ENCODE data around the gene CGREF1.
"Not testable (repeated sequence)": the region's sequence is repeated elsewhere in the genome, so short reads cannot be mapped to it uniquely, and the experiment has no call there.

The CGREF1 gene

GRCh38 chr2:27111392-27112078 lies 7.4 kb downstream of the CGREF1 start:
- DNase-seq (ENCODE audit: low read depth in 2 of 2) = not testable (repeated sequence)

GRCh38 chr2:27110603-27111352 lies 8.2 kb downstream of the CGREF1 start:
- DNase-seq (ENCODE audit: low read depth in 2 of 2) = not testable (repeated sequence)

GRCh38 chr2:27109083-27109482 lies 9.8 kb downstream of the CGREF1 start:
- no peak for DNase-seq (ENCODE audit: low read depth in 2 of 2)

DNA sequence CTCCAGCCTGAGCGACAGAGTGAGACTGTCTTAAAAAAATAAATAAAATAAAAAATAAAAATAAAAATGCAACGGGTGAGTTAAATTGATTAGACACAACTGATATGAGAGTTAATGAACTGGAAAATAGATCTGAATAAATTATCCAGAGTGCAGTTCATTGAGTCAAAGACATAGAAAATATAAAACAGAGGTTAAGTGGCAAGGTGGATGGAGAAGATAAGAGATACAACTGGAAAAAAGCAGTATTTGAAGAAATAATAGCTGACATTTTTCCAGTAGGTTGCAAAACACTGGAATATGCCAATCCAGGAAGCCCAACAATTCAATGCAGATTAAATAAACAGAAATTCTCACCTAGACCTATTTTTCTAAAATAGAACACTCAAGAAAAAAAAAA lies 10.7 kb downstream of the CGREF1 start:
- DNase-seq (ENCODE audit: low read depth in 2 of 2) = no peak

- DNase-seq (ENCODE audit: low read depth in 2 of 2) = no peak
Observed at GRCh38 chr2:27105981-27106380, 12.9 kb downstream of the CGREF1 start.

- DNase-seq (ENCODE audit: low read depth in 2 of 2) = no peak
Observed at GRCh38 chr2:27102329-27102728, 16.6 kb downstream of the CGREF1 start.

GRCh38 chr2:27100036-27100435 lies 18.9 kb downstream of the CGREF1 start:
- no peak for DNase-seq (ENCODE audit: low read depth in 2 of 2)

DNA sequence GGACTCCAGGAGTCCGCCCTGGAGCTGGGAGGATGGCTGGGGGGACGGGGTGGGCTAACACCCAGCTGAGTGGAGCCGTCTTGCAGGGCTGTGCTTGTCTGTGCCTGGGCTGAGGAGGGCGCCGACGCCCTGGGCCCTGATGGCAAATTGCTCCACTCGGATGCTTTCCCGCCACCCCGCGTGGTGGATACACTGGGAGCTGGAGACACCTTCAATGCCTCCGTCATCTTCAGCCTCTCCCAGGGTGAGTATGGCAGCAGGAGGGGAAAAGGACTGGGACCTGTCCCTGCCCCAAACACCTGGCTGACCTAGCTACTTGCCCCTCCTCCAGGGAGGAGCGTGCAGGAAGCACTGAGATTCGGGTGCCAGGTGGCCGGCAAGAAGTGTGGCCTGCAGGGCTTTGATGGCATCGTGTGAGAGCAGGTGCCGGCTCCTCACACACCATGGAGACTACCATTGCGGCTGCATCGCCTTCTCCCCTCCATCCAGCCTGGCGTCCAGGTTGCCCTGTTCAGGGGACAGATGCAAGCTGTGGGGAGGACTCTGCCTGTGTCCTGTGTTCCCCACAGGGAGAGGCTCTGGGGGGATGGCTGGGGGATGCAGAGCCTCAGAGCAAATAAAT lies 19.5 kb downstream of the CGREF1 start:
- no peak for DNase-seq (ENCODE audit: low read depth in 2 of 2)

- no peak for DNase-seq (ENCODE audit: low read depth in 2 of 2)
Observed at GRCh38 chr2:27097341-27097740, 21.6 kb downstream of the CGREF1 start.

- DNase-seq (ENCODE audit: low read depth in 2 of 2) = no peak
Observed at GRCh38 chr2:27096748-27097297, 22.1 kb downstream of the CGREF1 start.

DNA sequence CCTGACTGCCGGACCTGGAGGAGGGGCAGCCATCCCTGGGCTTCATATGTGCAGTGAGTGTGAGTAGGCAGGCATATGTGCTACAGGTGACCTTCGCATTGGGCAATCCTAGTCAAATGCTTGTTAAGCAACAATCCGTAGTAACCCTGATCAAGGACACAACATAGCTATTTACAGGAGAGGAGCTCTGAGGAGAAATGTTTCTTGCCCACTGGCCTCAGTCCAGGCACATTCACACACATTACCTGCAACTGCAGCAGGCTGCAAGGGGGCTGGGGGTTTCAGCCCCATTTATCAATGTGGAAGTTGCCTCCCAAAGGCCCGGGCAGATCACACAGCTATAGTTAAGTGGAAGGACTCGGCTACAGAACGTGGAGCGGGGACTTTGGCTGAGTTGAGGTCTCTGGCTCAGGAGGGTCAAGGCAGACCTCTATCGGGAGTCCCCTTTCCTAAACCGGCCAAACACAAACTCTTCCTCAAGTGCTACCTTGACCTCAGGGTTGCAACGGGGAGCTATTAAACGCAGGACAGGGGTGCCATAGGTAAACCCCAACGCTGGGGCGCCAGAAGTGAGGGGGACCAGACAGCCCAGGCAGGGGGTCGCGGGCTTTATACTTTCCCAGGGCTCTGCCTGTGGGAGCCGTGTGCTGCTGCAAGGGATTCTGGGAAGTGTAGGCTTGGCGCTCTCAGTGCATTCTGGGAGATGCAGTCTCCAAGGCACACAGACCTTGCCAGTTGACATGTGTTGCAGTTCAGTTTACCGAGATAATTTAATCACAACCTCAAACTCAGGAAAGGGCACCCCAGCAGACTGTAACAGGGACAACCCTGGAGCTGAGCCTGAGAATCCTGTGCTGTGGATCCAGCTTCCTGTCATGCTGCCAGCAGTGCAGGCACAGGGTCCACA lies 22.9 kb downstream of the CGREF1 start:
- DNase-seq (ENCODE audit: low read depth in 2 of 2) = no peak

DNA sequence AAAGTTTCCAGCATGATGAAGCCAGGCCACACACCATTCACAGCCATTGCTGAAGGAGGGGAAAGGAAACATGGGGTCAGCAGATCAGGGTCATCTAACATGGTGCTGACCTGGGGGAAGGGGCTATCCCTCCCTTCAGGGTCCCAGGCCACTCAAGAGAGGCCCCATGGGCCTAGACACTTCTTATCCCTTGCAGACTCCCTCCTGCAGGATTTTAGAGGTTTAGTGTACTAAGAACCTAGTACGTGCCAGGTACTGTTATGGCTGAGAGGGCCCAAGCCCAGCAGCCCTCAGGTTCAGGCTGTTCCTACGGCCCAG lies 23.5 kb downstream of the CGREF1 start:
- DNase-seq (ENCODE audit: low read depth in 2 of 2) = no peak

DNA sequence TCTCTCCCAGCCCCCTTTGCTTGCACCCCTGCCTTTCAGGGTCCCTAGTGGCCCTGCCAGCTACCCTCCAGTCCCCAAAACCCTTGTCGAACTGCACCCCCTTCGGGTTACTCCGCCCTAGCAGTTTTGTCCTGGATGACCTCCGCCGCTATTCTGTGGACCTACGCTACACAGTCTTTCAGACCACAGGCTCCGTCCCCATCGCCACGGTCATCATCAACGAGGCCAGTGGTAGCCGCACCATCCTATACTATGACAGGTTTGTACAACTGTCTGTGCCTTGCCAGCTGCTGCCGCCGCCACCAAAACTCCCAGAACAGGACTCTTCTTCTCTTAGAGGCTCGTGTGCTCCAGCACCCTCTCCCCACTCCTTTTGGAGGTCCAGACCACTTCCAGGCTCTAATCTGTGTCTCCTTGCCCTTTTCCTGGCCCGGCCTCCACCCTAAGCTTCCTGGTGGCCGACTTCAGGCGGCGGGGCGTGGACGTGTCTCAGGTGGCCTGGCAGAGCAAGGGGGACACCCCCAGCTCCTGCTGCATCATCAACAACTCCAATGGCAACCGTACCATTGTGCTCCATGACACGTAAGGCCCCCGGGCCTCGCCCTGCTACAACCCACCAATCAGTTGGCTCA lies 24.5 kb downstream of the CGREF1 start:
- DNase-seq (ENCODE audit: low read depth in 2 of 2) = no peak

DNA sequence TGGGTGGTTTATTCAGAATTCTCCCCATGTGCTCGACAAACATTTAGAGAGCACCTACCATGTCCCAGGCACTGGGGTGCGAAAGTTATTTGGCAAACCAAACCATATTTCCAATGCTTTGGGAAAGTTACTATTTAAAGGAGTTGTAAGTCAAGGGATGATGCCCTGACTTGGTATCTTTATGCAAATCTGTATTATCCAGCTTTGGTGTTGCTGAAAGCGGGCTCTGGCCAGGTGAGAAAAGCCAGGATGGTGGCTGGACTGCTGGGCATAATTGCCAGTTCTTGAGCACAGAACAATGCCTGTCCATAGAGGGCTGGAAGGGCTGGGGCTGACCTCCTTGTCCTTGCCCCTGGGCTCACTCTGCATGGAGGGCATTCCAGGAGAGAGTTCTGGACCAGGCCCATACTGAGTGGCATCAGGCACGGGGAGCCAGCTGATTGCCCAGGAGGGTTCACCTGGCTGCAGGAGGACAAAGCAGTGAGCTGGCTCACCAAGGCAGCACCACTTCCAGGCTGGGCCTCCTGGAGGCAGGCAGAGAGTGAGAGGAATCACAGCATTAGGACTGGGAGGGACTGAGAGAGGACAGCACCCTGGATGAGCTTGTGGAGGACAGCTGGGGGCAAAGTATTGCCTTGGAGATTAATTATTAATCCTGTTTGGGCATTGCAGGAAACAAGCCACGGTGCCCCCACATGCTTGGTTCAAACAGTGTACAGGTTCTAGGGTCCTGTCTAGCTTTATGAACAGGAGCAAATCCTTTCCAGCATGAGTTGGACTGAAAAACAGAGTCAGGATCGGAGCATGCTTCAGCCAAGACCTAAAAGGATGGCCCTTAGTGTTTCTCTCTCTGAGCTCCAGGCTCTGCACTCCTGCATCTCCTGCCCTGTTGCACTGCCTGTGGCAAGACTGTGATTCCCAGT lies 25.2 kb downstream of the CGREF1 start:
- DNase-seq (ENCODE audit: low read depth in 2 of 2) = no peak

GRCh38 chr2:27092696-27093429 lies 26.1 kb downstream of the CGREF1 start:
- no peak for DNase-seq (ENCODE audit: low read depth in 2 of 2)

GRCh38 chr2:27091746-27092695 lies 26.9 kb downstream of the CGREF1 start:
- no peak for DNase-seq (ENCODE audit: low read depth in 2 of 2)

DNA sequence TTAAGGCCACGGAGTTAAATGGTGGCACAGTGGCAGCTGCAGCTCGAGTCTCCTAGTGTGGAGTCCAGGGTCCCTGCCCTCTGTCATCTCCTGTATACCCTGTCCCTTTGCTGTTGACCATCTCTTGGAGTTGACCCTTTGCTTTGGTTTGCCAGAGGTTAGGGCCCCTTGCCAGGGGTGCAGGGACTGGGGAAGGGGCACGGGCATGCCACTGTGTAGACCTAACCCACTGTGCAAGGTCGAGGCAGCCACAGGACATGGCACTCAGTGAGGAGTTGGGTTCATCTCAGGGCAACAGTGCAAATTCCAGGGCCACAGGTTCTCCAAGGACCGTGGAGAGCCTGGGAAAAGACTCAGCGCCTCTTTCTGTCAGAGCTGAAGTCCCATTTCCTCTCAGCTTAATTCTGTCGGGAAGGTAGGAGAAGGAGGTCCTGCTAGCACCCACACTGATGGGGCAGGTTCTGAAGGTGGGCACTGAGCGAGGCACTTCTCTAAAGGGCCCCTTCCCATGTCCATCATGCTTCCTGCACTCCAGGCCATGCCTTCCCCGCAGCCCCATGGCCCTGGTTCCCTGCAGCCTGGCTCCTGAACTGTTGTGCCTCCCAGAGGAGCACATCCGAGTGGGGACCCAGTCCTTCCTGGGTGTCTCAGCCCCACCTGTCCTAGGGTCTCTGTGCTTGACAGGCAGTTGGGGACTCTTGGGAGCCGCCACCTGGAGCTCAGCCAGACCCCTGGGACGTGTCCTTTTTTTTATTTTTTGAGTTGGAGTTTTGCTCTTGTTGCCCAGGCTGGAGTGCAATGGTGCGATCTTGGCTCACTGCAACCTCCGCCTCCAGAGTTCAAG lies 29.6 kb downstream of the CGREF1 start:
- no peak for DNase-seq (ENCODE audit: low read depth in 2 of 2)

All from stimulated activated CD8-positive, alpha-beta memory T cell treated with anti-CD3 and anti-CD28 coated beads, Interleukin-7, amount 100 ng/mL, for 1 hour (primary cell).